GM12878 (cell line): ENCODE measurements around the gene P4HA2. TPM values are rescaled to one million over a fixed set of nuclear protein-coding genes. Genes with fewer than 3 reads are reported as not detected.

Experiments
- ATAC-seq: fragments of 200-7000 bp; cut with Tn5 transposase; 3 replicates; pipeline ENCODE4 v1.9.1; 2020; ENCODE audit warnings: mild to moderate bottlenecking, moderate library complexity
- BruUV-seq: library from RNA; stranded (reverse); fragments of 400-500 nt; replicated peaks from 2 replicates; lab custom pipeline; 2021; lab: Mats Ljungman, UMichigan
- CTCF ChIA-PET: fragments of 300-600 bp; sonication (Branson Sonifier 250); formaldehyde crosslinking; extraction: SDS; loops from one replicate; lab custom pipeline; 2021; ENCODE audit warnings: inconsistent platforms; lab: Yijun Ruan, JAX
- POLR2A ChIA-PET: fragments of 350-600 bp; formaldehyde crosslinking; extraction: SDS; loops from one replicate; lab custom pipeline; 2021; ENCODE audit warnings: inconsistent platforms; lab: Charles Lee
- RAD21 ChIA-PET: fragments of 300-600 bp; sonication (Branson Sonifier 250); formaldehyde crosslinking; loops from one replicate; lab custom pipeline; 2023; ENCODE audit warnings: antibody characterized with exemption; ENCODE audit not compliant: unreplicated experiment; lab: Charles Lee
- SMC1A ChIA-PET: fragments of 300-600 bp; sonication (Branson Sonifier 250); formaldehyde crosslinking; loops from one replicate; lab custom pipeline; 2023; ENCODE audit not compliant: unreplicated experiment, uncharacterized antibody; lab: Charles Lee
- DNase-seq: peaks from one replicate; pipeline ENCODE4 v3.0.0-alpha.2; 2011; ENCODE audit warnings: low read depth, low spot score
- FAIRE-seq: peaks from 3 replicates; lab custom pipeline; 2011; peaks lifted over from hg19 to GRCh38; lab: Jason Lieb, UNC
- H2AFZ ChIP-seq: 2 replicates; pipeline ENCODE4 v1.6.0; 2011; ENCODE audit warnings: low read depth, low read length, control low read depth; ENCODE audit not compliant: control insufficient read depth
- H3K27ac ChIP-seq: 2 replicates; pipeline ENCODE4 v1.5.1; 2011; ENCODE audit warnings: control low read depth; ENCODE audit not compliant: control insufficient read depth, insufficient read depth
- H3K27me3 ChIP-seq, 2 experiments: replicated peaks in 1 of 2; 2 replicates each; pipeline versions ENCODE4 v1.6.0 to v1.6.1; 2011; ENCODE audit warnings: low read length in 1 of 2; ENCODE audit not compliant: control insufficient read depth in 2 of 2, insufficient read depth in 2 of 2
- H3K36me3 ChIP-seq, 2 experiments: 2 replicates each; pipeline ENCODE4 v1.5.1; 2011; ENCODE audit warnings: low read length in 1 of 2; ENCODE audit not compliant: control insufficient read depth in 2 of 2, insufficient read depth in 2 of 2
- H3K4me1 ChIP-seq: 2 replicates; pipeline ENCODE4 v1.6.1; 2011; ENCODE audit warnings: mild to moderate bottlenecking, low read length, moderate library complexity, mixed read lengths; ENCODE audit not compliant: control insufficient read depth, insufficient read depth
- H3K4me2 ChIP-seq: 2 replicates; pipeline ENCODE4 v1.6.0; 2011; ENCODE audit warnings: control low read depth; ENCODE audit not compliant: control insufficient read depth, insufficient read depth
- H3K4me3 ChIP-seq: fragments of 200-600 bp; sonication (generic); 2 replicates; pipeline ENCODE4 v1.5.1; 2016
- H3K79me2 ChIP-seq: 2 replicates; pipeline ENCODE4 v1.6.0; 2011; ENCODE audit warnings: low read length; ENCODE audit not compliant: control insufficient read depth, insufficient read depth
- H3K9ac ChIP-seq: 2 replicates; pipeline ENCODE4 v1.8.0; 2011; ENCODE audit warnings: low read length, control low read depth, mixed read lengths; ENCODE audit not compliant: control insufficient read depth, insufficient read depth
- H3K9me3 ChIP-seq: replicated peaks from 3 replicates; pipeline ENCODE4 v1.5.1; 2011; ENCODE audit warnings: mild to moderate bottlenecking, low read length; ENCODE audit not compliant: control insufficient read depth, insufficient read depth
- H4K20me1 ChIP-seq: 2 replicates; pipeline ENCODE4 v1.6.0; 2011; ENCODE audit not compliant: control insufficient read depth, insufficient read depth
- CBX5 ChIP-seq: sonication (generic); IDR thresholded peaks from 2 replicates; pipeline ENCODE4 v1.6.1; 2016; ENCODE audit warnings: low read depth, moderate library complexity, mild to moderate bottlenecking, inconsistent platforms
- MXI1 ChIP-seq: fragments of 150-350 bp; IDR thresholded peaks from 2 replicates; pipeline ENCODE4 v1.6.1; 2011; ENCODE audit warnings: low read depth, mild to moderate bottlenecking, inconsistent platforms, low read length, improper control_type of control experiment
- NFYB ChIP-seq: IDR thresholded peaks from 2 replicates; pipeline ENCODE4 v1.6.1; 2011; ENCODE audit warnings: low read depth, mild to moderate bottlenecking, low read length, improper control_type of control experiment, moderate library complexity; ENCODE audit not compliant: insufficient read depth
- RBBP5 ChIP-seq: fragments of 200-600 bp; sonication (generic); conservative IDR thresholded peaks from 2 replicates; pipeline ENCODE4 v1.6.1; 2016
- TAF1 ChIP-seq: IDR thresholded peaks from 2 replicates; pipeline ENCODE4 v1.6.1; 2011; ENCODE audit warnings: mild to moderate bottlenecking, low read depth, low read length, borderline replicate concordance
- TBL1XR1 ChIP-seq: IDR thresholded peaks from 2 replicates; pipeline ENCODE4 v1.6.1; 2012; ENCODE audit warnings: low read depth, low read length, improper control_type of control experiment
- ZNF24 ChIP-seq: fragments of 450-650 bp; IDR thresholded peaks from 2 replicates; pipeline ENCODE4 v1.6.1; 2017; ENCODE audit warnings: antibody characterized with exemption, mild to moderate bottlenecking
- WGBS: methylation state at CpG from one replicate; pipeline ENCODE4 v1.1.6; 2016; ENCODE audit warnings: low lambda C conversion rate; ENCODE audit not compliant: insufficient replicate concordance, insufficient coverage; ENCODE audit errors: missing lambda C conversion rate; 5-methylcytosine and 5-hydroxymethylcytosine counted together
- in situ Hi-C: fragments of 300-500 bp; cut with MboI; formaldehyde crosslinking; loops from 9 replicates; pipeline ENCODE4 v1.14.3; 2018; ENCODE audit warnings: mixed read lengths
- intact Hi-C: fragments of 100-400 bp; cut with micrococcal nuclease; formaldehyde crosslinking; loops from one replicate; pipeline ENCODE4 v1.14.2; 2022; ENCODE audit not compliant: unreplicated experiment
- polyA plus RNA-seq, 11 experiments: library from polyadenylated mRNA; depleted of rRNA in 4 of 11; unstranded in 6 of 11; stranded (reverse) in 5 of 11; fragments of >200 nt; fragmentation: Nextera tagmentation in 4 of 11; fragmentation: Illumina TruSeq in 1 of 11; extraction: Ambion mirVana in 4 of 11; extraction: Trizol in 1 of 11; gene quantifications; 1 replicate in 1 of 11; 2 replicates in 10 of 11; pipeline versions ENCODE4 v1.2.1 to v1.2.3, GENCODE V29; 2011 to 2016; ENCODE audit warnings: inconsistent platforms in 2 of 11, missing spikeins in 2 of 11, low read depth in 1 of 11
- total RNA-seq, 4 experiments: library from RNA; depleted of rRNA in 3 of 4; stranded (reverse); fragments of >200 nt in 3 of 4; fragmentation: Illumina TruSeq in 1 of 4; extraction: Trizol in 1 of 4; gene quantifications; 2 replicates each; pipeline versions ENCODE4 v1.2.1 to v1.2.3, GENCODE V29; 2013 to 2021
- TF ChIP-seq, protein P1 (sequence below): IDR thresholded peaks from 2 replicates; pipeline ENCODE4 v1.6.1; 2012; ENCODE audit warnings: low read length, inconsistent platforms
- TF ChIP-seq, protein P2 (sequence below): fragments of 450-650 bp; formaldehyde crosslinking; IDR thresholded peaks from 2 replicates; pipeline ENCODE4 v1.5.0; 2022; ENCODE audit warnings: mild to moderate bottlenecking, missing genetic modification characterization
- TF ChIP-seq, protein P3 (sequence below): fragments of 450-650 bp; IDR thresholded peaks from 2 replicates; pipeline ENCODE4 v1.6.1; 2017; ENCODE audit warnings: mild to moderate bottlenecking, low read depth, inconsistent platforms; ENCODE audit not compliant: poor library complexity, severe bottlenecking

Gene P4HA2
- total and polyA plus RNA-seq, 10 of the 15 experiments (the other 5 are each of a cell fraction or from before 2014, with no cell fraction given), result 4.7 to 10.9 (median 7.5) TPM

DNA sequence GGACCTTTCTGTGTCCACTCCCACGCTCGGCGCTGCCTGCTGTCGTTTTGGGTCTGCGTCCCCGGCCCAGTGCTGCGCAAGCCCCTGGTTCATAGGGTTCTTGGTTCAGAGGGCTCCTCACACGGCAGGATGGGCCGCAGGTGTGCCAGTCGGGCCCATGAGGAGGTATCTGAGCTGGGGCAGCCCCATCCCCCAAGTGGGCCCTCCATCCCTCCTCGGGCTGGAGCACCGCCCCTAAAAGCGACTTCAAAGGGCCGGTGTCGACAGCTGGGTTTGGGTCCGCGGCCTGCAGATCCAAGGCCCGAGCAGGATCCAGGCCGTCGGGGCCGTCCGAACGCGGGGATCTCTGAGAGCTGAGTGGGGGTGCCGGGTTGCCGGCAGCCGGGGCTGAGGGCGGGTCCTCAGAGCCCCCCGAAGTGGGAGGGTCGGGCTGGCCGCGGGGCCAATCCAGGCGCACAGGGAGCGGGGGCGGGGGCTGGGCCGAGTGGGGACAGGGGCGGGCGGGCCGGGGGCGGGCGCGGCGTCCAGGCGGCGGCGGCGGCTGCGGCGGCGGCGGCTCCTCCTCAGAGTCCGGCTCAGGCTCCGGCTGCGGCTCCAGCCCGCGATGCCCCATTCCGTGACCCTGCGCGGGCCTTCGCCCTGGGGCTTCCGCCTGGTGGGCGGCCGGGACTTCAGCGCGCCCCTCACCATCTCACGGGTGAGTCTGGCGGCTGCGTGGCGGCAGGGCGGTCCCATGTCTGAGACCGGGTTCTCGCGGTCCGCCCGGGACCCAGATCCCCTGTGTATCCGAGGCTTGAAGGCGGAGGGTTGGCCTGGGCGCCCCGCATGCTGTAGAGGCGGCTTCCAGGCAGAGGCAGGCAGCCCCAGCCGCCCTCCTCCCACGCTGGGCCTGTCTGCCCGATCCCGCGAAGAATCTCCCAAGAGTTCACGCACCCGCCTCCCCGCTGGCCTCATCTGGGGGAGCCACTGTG is 29.8 kb upstream of the P4HA2 start, which contains the start of gene PDLIM4:
TSS of gene PDLIM4 (plus strand) at position 566 of the 971 bp plus-strand sequence. CDS start at position 605, 39 bp downstream.
- H3K9me3 ChIP-seq, result no peaks in the 10 kb centered on the region
- H3K27me3 ChIP-seq, result peaks cover 2 to 7% of the 10 kb centered on the region in 2 experiments
- ATAC-seq, result 0 out of 3 replicates have a peak, but pooled peaks have one; percentile 5
- no peak within 1 kb of the TSS for H3K27ac ChIP-seq
- SMC1A ChIA-PET, result interaction anchor here (2.7 kb wide), 1 partner anchor 19 kb away, joined by 10 read pairs; no protein-coding TSS in a partner anchor
- H3K79me2 ChIP-seq, result no peaks in the 10 kb centered on the region
- H3K9ac ChIP-seq, result no peak within 1 kb of the TSS
- WGBS, result 58% methylated on average over 52 of the region's 88 CpGs
- CTCF ChIA-PET, result interaction anchor here (3.3 kb wide), 1 partner anchor 19 kb away, joined by 19 read pairs; no protein-coding TSS in a partner anchor
- no peak within 1 kb of the TSS for H3K4me3 ChIP-seq
- DNase-seq, result no peak
- no TSS peak for BruUV-seq
- no peaks in the 10 kb centered on the region for H3K36me3 ChIP-seq
- H4K20me1 ChIP-seq, result no peaks in the 10 kb centered on the region
- RAD21 ChIA-PET, result interaction anchor here (1.1 kb wide), 1 partner anchor 19 kb away, joined by 3 read pairs; no protein-coding TSS in a partner anchor
- no peak within 1 kb of the TSS for H3K4me2 ChIP-seq
- H3K4me1 ChIP-seq, result peaks cover 6% of the 10 kb centered on the region; the same call in 1 of the 2 replicates
- no peak for FAIRE-seq
- in situ Hi-C loops (no loop called here), intact Hi-C loops (no loop called here)
- POLR2A ChIA-PET, result no interaction called here
- H2AFZ ChIP-seq, result no peak within 1 kb of the TSS
- TF ChIP-seq TBL1XR1 (no peak), CBX5 (no peak), NFYB (no peak), MXI1 (no peak), TAF1 (no peak), ZNF24 (no peak), RBBP5 (no peak)
- TF ChIP-seq, protein P1, sequence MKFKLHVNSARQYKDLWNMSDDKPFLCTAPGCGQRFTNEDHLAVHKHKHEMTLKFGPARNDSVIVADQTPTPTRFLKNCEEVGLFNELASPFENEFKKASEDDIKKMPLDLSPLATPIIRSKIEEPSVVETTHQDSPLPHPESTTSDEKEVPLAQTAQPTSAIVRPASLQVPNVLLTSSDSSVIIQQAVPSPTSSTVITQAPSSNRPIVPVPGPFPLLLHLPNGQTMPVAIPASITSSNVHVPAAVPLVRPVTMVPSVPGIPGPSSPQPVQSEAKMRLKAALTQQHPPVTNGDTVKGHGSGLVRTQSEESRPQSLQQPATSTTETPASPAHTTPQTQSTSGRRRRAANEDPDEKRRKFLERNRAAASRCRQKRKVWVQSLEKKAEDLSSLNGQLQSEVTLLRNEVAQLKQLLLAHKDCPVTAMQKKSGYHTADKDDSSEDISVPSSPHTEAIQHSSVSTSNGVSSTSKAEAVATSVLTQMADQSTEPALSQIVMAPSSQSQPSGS, result no peak
- TF ChIP-seq, protein P2, sequence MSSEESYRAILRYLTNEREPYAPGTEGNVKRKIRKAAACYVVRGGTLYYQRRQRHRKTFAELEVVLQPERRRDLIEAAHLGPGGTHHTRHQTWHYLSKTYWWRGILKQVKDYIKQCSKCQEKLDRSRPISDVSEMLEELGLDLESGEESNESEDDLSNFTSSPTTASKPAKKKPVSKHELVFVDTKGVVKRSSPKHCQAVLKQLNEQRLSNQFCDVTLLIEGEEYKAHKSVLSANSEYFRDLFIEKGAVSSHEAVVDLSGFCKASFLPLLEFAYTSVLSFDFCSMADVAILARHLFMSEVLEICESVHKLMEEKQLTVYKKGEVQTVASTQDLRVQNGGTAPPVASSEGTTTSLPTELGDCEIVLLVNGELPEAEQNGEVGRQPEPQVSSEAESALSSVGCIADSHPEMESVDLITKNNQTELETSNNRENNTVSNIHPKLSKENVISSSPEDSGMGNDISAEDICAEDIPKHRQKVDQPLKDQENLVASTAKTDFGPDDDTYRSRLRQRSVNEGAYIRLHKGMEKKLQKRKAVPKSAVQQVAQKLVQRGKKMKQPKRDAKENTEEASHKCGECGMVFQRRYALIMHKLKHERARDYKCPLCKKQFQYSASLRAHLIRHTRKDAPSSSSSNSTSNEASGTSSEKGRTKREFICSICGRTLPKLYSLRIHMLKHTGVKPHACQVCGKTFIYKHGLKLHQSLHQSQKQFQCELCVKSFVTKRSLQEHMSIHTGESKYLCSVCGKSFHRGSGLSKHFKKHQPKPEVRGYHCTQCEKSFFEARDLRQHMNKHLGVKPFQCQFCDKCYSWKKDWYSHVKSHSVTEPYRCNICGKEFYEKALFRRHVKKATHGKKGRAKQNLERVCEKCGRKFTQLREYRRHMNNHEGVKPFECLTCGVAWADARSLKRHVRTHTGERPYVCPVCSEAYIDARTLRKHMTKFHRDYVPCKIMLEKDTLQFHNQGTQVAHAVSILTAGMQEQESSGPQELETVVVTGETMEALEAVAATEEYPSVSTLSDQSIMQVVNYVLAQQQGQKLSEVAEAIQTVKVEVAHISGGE (CRISPR knock-in tag), result no peak
- TF ChIP-seq, protein P3, sequence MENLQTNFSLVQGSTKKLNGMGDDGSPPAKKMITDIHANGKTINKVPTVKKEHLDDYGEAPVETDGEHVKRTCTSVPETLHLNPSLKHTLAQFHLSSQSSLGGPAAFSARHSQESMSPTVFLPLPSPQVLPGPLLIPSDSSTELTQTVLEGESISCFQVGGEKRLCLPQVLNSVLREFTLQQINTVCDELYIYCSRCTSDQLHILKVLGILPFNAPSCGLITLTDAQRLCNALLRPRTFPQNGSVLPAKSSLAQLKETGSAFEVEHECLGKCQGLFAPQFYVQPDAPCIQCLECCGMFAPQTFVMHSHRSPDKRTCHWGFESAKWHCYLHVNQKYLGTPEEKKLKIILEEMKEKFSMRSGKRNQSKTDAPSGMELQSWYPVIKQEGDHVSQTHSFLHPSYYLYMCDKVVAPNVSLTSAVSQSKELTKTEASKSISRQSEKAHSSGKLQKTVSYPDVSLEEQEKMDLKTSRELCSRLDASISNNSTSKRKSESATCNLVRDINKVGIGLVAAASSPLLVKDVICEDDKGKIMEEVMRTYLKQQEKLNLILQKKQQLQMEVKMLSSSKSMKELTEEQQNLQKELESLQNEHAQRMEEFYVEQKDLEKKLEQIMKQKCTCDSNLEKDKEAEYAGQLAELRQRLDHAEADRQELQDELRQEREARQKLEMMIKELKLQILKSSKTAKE, result no peak
